Stomach (tissue), 9 donors: Measurements from ENCODE around the gene DOP1A. TPM values are rescaled to one million over a fixed set of nuclear protein-coding genes. Genes with fewer than 3 reads are reported as not detected.

Experiments
- DNase-seq, 2 donors: peaks; one replicate each; pipeline versions ENCODE4 v3.0.0 to v3.0.0-alpha.2; 2013 to 2019
- H3K27ac ChIP-seq, 5 donors: fragments of 200-600 bp in 4 of 5; sonication (generic) in 4 of 5; one replicate each; pipeline ENCODE4 v1.5.1; 2013 to 2019; ENCODE audit warnings: mild to moderate bottlenecking in 1 of 5, moderate library complexity in 1 of 5
- H3K27me3 ChIP-seq, 3 donors: fragments of 200-600 bp; sonication (generic); one replicate each; pipeline ENCODE4 v1.5.1; 2017 to 2019; ENCODE audit warnings: mixed run types in 1 of 3
- H3K36me3 ChIP-seq, 4 donors: fragments of 200-600 bp; sonication (generic); 1 replicate in 3 of 4; 2 replicates in 1 of 4; pipeline ENCODE4 v1.5.1; 2016 to 2019
- H3K4me1 ChIP-seq, 4 donors: fragments of 200-600 bp; sonication (generic); one replicate each; pipeline ENCODE4 v1.5.1; 2016 to 2019
- H3K4me3 ChIP-seq, 4 donors: fragments of 200-600 bp; sonication (generic) in 3 of 4; one replicate each; pipeline ENCODE4 v1.5.1; 2016 to 2019; ENCODE audit warnings: mild to moderate bottlenecking in 1 of 4
- H3K9me3 ChIP-seq, 4 donors: fragments of 200-600 bp; sonication (generic); one replicate each; pipeline ENCODE4 v1.5.1; 2016 to 2019
- EP300 ChIP-seq: sonication (generic); formaldehyde crosslinking; IDR thresholded peaks from one replicate; pipeline ENCODE4 v1.6.1; 2017; ENCODE audit warnings: antibody characterized with exemption
- POLR2A ChIP-seq, 4 donors: fragments of 450-650 bp; IDR thresholded peaks; one replicate each; pipeline ENCODE4 v1.6.1; 2016; ENCODE audit warnings: antibody characterized with exemption in 4 of 4, control low read depth in 2 of 4, mild to moderate bottlenecking in 1 of 4, moderate library complexity in 1 of 4
- POLR2AphosphoS5 ChIP-seq, 3 donors: sonication (generic); formaldehyde crosslinking; IDR thresholded peaks; one replicate each; pipeline ENCODE4 v1.6.1; 2016; ENCODE audit warnings: antibody characterized with exemption in 3 of 3
- WGBS, 5 donors: extraction: QIAGEN DNeasy Blood & Tissue Kit in 3 of 5; methylation state at CpG; one replicate each; pipeline versions ENCODE4 v1.1.5 to v1.1.7; 2013 to 2018; 5-methylcytosine and 5-hydroxymethylcytosine counted together
- intact Hi-C: fragments of 100-400 bp; cut with DNase I; formaldehyde crosslinking; loops from one replicate; pipeline ENCODE4 v1.15.1; 2023; ENCODE audit warnings: low total_unique reads
- polyA plus RNA-seq, 3 donors: library from polyadenylated mRNA; stranded (reverse); fragments of 200-250 nt; gene quantifications; one replicate each; pipeline ENCODE4 v1.2.3, GENCODE V29; 2013
- total RNA-seq, 5 donors: library from RNA; depleted of rRNA; stranded (reverse); fragments of >200 nt; gene quantifications; one replicate each; pipeline versions ENCODE4 v1.1.0 to v1.2.3, GENCODE V29; 2014 to 2016
- TF ChIP-seq, protein P1 (sequence below), 7 experiments: fragments of 450-650 bp in 4 of 7; fragments of 200-600 bp in 3 of 7; sonication (generic) in 3 of 7; IDR thresholded peaks; one replicate each; pipeline ENCODE4 v1.5.1; 2016 to 2019; ENCODE audit warnings: antibody characterized with exemption in 7 of 7, control low read depth in 2 of 7, mild to moderate bottlenecking in 1 of 7
- donor health status: healthy with polysubstance abuse.
- donor health status: Bipolar disorder and iron deficiency.
- donor health status: healthy.

DOP1A gene
- total and polyA plus RNA-seq, 8 donors, result 2.6 to 68.3 (median 16.3) TPM

DNA sequence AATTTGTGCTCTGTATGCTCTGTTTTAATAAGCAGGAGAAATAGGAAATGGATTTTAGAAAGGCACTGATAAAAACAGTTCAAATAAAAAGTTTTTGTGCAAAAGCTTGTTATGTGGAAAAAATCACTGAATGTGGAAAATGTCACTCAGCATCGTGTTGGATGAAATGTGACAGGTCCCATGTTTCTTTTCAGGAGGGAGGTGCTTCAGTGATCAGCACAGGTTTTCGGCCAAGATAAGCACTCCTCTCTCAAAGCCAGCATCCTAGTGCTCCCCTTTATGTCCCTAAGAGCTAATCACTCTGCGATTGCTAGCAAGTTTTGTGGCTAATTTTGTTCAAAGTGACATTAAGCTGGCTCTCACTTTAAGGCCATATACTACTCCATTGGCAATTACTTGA is 13.8 kb upstream of the DOP1A start:
- TF ChIP-seq, protein P1, sequence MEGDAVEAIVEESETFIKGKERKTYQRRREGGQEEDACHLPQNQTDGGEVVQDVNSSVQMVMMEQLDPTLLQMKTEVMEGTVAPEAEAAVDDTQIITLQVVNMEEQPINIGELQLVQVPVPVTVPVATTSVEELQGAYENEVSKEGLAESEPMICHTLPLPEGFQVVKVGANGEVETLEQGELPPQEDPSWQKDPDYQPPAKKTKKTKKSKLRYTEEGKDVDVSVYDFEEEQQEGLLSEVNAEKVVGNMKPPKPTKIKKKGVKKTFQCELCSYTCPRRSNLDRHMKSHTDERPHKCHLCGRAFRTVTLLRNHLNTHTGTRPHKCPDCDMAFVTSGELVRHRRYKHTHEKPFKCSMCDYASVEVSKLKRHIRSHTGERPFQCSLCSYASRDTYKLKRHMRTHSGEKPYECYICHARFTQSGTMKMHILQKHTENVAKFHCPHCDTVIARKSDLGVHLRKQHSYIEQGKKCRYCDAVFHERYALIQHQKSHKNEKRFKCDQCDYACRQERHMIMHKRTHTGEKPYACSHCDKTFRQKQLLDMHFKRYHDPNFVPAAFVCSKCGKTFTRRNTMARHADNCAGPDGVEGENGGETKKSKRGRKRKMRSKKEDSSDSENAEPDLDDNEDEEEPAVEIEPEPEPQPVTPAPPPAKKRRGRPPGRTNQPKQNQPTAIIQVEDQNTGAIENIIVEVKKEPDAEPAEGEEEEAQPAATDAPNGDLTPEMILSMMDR (IDR thresholded peaks at IDR 0.05), result no peak
- TF ChIP-seq POLR2AphosphoS5 (IDR thresholded peaks at IDR 0.05), result no peak
- no peak for TF ChIP-seq POLR2A (IDR thresholded peaks at IDR 0.05)
- TF ChIP-seq EP300, result no peak
- H3K27me3 ChIP-seq, result no peaks in the 10 kb centered on the region
- no peaks in the 10 kb centered on the region for H3K9me3 ChIP-seq
- 78 to 93% (median 83%) methylated on average over 3 of the region's 3 CpGs for WGBS, 5 donors
- H3K4me3 ChIP-seq, result no peak overlapping the region
- H3K36me3 ChIP-seq, result peaks cover 0 to 28% (median 22%) of the 10 kb centered on the region in 4 donors
- no peak for DNase-seq
- no peak overlapping the region for H3K27ac ChIP-seq
- peaks cover 0 to 7% (median 3%) of the 10 kb centered on the region in 4 donors for H3K4me1 ChIP-seq
- intact Hi-C loops, result loop anchor here (10.0 kb wide), 1 partner anchor 789 kb away; no protein-coding TSS in a partner anchor

DNA sequence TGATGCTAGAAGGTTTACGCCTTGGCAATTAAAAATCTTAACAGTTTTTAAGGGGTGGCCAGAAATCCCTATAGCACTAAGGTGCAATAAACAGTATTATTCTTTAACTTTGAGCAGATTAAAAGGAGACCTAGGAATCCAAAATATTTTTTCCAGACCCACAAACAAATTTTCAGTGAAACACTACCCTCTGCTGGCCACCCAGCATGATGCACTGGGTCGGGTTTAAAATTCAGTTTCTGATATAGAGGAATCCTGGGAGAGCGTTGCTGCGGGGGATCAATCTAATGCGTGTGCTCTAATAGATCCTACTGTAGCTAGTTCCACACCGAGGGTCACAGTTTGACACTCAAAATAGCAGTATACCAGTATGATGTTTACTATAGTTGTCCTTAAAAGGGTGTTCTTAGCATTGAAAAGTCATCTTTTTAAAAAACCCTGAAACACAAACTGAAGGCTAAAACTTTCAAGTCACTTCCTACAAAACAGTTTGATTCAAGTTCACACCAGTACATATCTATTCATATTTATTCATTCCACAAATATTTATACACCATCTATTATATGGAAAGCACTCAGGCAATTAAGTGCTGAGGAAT is 12.0 kb upstream of the DOP1A start:
- peak; percentile 44 to 74 for DNase-seq
- intact Hi-C loops, result loop anchor here (10.0 kb wide), 1 partner anchor 791 kb away; no protein-coding TSS in a partner anchor
- 16 to 24% (median 23%) methylated on average over 6 of the region's 6 CpGs for WGBS, 5 donors
- Histone ChIP-seq H3K4me3 (no peak overlapping the region), H3K4me1 (peaks cover 0 to 7% (median 3%) of the 10 kb centered on the region in 4 donors), H3K27me3 (no peaks in the 10 kb centered on the region), H3K9me3 (no peaks in the 10 kb centered on the region), H3K36me3 (peaks cover 0 to 28% (median 20%) of the 10 kb centered on the region in 4 donors), H3K27ac (no peak overlapping the region)
- TF ChIP-seq EP300, result no peak
- TF ChIP-seq, protein P1 (IDR thresholded peaks at IDR 0.05), result peak in 5 of 7 experiments; percentile 75 to 87 (median 80)

- intact Hi-C loops, result loop anchor here (10.0 kb wide), 1 partner anchor 793 kb away; no protein-coding TSS in a partner anchor
- peak in 1 of 2 donors; percentile 82 for DNase-seq
- Histone ChIP-seq H3K27me3 (no peaks in the 10 kb centered on the region), H3K4me3 (no peak overlapping the region), H3K4me1 (peaks cover 0 to 7% (median 3%) of the 10 kb centered on the region in 4 donors), H3K27ac (no peak overlapping the region), H3K9me3 (no peaks in the 10 kb centered on the region), H3K36me3 (peaks cover 0 to 17% (median 11%) of the 10 kb centered on the region in 4 donors)
- WGBS, 5 donors, result 22 to 32% (median 26%) methylated on average over 4 of the region's 4 CpGs
- TF ChIP-seq POLR2AphosphoS5 (IDR thresholded peaks at IDR 0.05) (no peak), POLR2A (IDR thresholded peaks at IDR 0.05) (no peak)
- TF ChIP-seq, protein P1 (IDR thresholded peaks at IDR 0.05), result peak in 5 of 7 experiments; percentile 34 to 61 (median 45)
These were observed 9.7 kb upstream of the DOP1A start for GRCh38 chr6:83057705-83058321.

DNA sequence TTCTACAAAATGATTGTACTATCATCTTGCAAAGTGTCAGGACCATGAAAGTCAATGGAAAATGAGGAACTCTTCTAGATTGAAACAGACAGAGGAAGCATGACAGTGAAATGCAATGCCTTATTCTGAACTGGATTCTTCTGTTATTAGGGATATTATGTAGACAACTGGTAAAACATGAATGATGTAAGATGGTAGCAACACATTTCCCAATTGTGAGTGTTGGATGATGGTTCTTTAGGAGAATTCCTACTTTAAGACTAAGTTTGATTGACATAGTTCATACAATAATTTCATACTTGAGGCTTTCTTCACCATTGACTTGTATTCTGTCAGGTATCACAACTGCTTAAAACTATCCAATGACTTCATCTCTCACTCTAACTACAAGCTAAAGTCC is 6.3 kb upstream of the DOP1A start:
- Histone ChIP-seq H3K27ac (no peak overlapping the region), H3K4me3 (no peak overlapping the region), H3K27me3 (no peaks in the 10 kb centered on the region), H3K4me1 (peaks cover 0 to 18% (median 11%) of the 10 kb centered on the region in 4 donors), H3K36me3 (peaks cover 0 to 14% (median 9%) of the 10 kb centered on the region in 4 donors), H3K9me3 (no peaks in the 10 kb centered on the region)
- TF ChIP-seq POLR2AphosphoS5 (IDR thresholded peaks at IDR 0.05) (no peak), POLR2A (IDR thresholded peaks at IDR 0.05) (no peak), EP300 (no peak)
- TF ChIP-seq, protein P1 (IDR thresholded peaks at IDR 0.05), result no peak
- intact Hi-C loops, result no loop called here
- no peak for DNase-seq
